ENCODE data around the gene SPSB2.
"Not testable (repeated sequence)": the region's sequence is repeated elsewhere in the genome, so short reads cannot be mapped to it uniquely, and the experiment has no call there.

The SPSB2 gene

DNA sequence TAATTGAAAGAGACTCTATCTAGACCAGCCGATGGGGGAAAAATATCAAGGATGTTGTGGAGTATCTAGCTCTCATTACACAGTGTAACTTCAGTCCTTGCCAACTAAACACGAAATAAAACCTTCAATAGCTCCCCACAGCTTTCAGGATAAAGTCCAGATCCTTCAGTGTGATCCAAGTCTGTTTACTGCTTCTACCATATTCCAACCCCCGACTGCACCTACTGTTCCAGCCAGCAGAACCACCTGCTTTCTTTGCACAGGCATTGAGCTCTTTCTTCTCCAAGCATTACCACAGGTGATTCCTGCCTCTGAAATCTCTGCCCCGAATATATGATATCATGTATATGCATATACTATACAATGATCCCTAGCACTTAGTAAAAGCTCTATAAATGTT is 29.3 kb upstream of the SPSB2 start:
- TF ChIP-seq, protein P1, sequence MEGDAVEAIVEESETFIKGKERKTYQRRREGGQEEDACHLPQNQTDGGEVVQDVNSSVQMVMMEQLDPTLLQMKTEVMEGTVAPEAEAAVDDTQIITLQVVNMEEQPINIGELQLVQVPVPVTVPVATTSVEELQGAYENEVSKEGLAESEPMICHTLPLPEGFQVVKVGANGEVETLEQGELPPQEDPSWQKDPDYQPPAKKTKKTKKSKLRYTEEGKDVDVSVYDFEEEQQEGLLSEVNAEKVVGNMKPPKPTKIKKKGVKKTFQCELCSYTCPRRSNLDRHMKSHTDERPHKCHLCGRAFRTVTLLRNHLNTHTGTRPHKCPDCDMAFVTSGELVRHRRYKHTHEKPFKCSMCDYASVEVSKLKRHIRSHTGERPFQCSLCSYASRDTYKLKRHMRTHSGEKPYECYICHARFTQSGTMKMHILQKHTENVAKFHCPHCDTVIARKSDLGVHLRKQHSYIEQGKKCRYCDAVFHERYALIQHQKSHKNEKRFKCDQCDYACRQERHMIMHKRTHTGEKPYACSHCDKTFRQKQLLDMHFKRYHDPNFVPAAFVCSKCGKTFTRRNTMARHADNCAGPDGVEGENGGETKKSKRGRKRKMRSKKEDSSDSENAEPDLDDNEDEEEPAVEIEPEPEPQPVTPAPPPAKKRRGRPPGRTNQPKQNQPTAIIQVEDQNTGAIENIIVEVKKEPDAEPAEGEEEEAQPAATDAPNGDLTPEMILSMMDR (IDR thresholded peaks at IDR 0.05; ENCODE audit: insufficient read depth, low read length, poor library complexity, severe bottlenecking) = no peak
- Histone ChIP-seq H3K4me3 (replicated peaks; ENCODE audit: low read depth, low read length) (no peak overlapping the region), H3K36me3 (ENCODE audit: control insufficient read depth, insufficient read depth, low read length) (no peaks in the 10 kb centered on the region), H3K27me3 (replicated peaks; ENCODE audit: control insufficient read depth, insufficient read depth, low read length) (no peaks in the 10 kb centered on the region)
- no peak for DNase-seq (ENCODE audit: extremely low read depth, insufficient read length)

GRCh38 chr12:6899837-6900519 is 26.9 kb upstream of the SPSB2 start:
- Histone ChIP-seq H3K36me3 (ENCODE audit: control insufficient read depth, insufficient read depth, low read length) (no peaks in the 10 kb centered on the region), H3K4me3 (replicated peaks; ENCODE audit: low read depth, low read length) (no peak overlapping the region), H3K27me3 (replicated peaks; ENCODE audit: control insufficient read depth, insufficient read depth, low read length) (no peaks in the 10 kb centered on the region)
- no peak for DNase-seq (ENCODE audit: extremely low read depth, insufficient read length)
- TF ChIP-seq, protein P1 (IDR thresholded peaks at IDR 0.05; ENCODE audit: insufficient read depth, low read length, poor library complexity, severe bottlenecking) = no peak

GRCh38 chr12:6899427-6899826 is 26.3 kb upstream of the SPSB2 start:
- DNase-seq (ENCODE audit: extremely low read depth, insufficient read length) = no peak
- H3K4me3 ChIP-seq (replicated peaks; ENCODE audit: low read depth, low read length) = no peak overlapping the region
- TF ChIP-seq, protein P1 (IDR thresholded peaks at IDR 0.05; ENCODE audit: insufficient read depth, low read length, poor library complexity, severe bottlenecking) = no peak
- H3K36me3 ChIP-seq (ENCODE audit: control insufficient read depth, insufficient read depth, low read length) = no peaks in the 10 kb centered on the region
- no peaks in the 10 kb centered on the region for H3K27me3 ChIP-seq (replicated peaks; ENCODE audit: control insufficient read depth, insufficient read depth, low read length)

- H3K4me3 ChIP-seq (replicated peaks; ENCODE audit: low read depth, low read length) = no peak overlapping the region
- no peaks in the 10 kb centered on the region for H3K27me3 ChIP-seq (replicated peaks; ENCODE audit: control insufficient read depth, insufficient read depth, low read length)
- H3K36me3 ChIP-seq (ENCODE audit: control insufficient read depth, insufficient read depth, low read length) = no peaks in the 10 kb centered on the region
- TF ChIP-seq, protein P1 (IDR thresholded peaks at IDR 0.05; ENCODE audit: insufficient read depth, low read length, poor library complexity, severe bottlenecking) = no peak
- DNase-seq (ENCODE audit: extremely low read depth, insufficient read length) = no peak
Observed at GRCh38 chr12:6896846-6897435, 23.8 kb upstream of the SPSB2 start.

DNA sequence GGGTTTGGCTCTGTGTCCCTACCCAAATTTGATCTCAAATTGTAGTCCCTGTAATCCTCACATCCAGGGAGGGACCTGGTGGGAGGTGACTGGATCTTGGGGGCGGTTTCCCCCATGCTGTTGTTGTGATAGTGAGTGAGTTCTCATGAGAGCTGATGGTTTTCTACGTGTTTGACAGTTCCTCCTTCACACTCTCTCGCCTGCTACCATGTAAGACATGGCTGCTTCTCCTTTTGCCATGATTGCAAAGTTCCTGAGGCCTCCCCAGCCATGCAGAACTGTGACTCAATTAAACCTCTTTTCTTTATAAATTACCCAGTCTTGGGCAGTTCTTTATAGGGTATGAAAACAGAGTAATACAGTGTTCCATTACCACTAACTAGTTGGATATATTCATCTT is 21.2 kb upstream of the SPSB2 start:
- TF ChIP-seq, protein P1 (IDR thresholded peaks at IDR 0.05; ENCODE audit: insufficient read depth, low read length, poor library complexity, severe bottlenecking) = no peak
- no peaks in the 10 kb centered on the region for H3K27me3 ChIP-seq (replicated peaks; ENCODE audit: control insufficient read depth, insufficient read depth, low read length)
- no peak for DNase-seq (ENCODE audit: extremely low read depth, insufficient read length)
- no peak overlapping the region for H3K4me3 ChIP-seq (replicated peaks; ENCODE audit: low read depth, low read length)
- H3K36me3 ChIP-seq (ENCODE audit: control insufficient read depth, insufficient read depth, low read length) = no peaks in the 10 kb centered on the region

DNA sequence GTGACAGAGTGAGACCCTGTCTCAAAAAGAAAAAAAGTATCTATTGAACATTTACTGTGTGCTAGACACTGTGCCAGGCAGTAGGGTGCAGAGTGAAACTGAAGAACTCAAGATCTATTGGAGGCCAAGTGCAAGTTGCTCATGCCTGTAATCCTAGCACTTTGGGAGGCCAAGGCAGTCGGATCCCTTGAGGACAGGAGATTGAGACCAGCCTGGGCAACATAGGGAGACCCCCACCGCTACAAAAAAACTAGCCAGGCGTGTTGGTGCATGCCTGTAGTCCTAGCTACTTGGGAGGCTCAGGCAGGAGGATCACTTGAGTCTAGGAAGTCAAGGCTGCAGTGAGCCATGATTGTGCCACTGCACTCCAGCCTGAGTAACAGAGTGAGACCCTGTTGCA is 19.6 kb upstream of the SPSB2 start:
- not testable (repeated sequence) for H3K4me3 ChIP-seq (replicated peaks; ENCODE audit: low read depth, low read length); DNase-seq (ENCODE audit: extremely low read depth, insufficient read length); H3K27me3 ChIP-seq (replicated peaks; ENCODE audit: control insufficient read depth, insufficient read depth, low read length); H3K36me3 ChIP-seq (ENCODE audit: control insufficient read depth, insufficient read depth, low read length)
